Measurements from ENCODE around the gene PDE6G.

DNA sequence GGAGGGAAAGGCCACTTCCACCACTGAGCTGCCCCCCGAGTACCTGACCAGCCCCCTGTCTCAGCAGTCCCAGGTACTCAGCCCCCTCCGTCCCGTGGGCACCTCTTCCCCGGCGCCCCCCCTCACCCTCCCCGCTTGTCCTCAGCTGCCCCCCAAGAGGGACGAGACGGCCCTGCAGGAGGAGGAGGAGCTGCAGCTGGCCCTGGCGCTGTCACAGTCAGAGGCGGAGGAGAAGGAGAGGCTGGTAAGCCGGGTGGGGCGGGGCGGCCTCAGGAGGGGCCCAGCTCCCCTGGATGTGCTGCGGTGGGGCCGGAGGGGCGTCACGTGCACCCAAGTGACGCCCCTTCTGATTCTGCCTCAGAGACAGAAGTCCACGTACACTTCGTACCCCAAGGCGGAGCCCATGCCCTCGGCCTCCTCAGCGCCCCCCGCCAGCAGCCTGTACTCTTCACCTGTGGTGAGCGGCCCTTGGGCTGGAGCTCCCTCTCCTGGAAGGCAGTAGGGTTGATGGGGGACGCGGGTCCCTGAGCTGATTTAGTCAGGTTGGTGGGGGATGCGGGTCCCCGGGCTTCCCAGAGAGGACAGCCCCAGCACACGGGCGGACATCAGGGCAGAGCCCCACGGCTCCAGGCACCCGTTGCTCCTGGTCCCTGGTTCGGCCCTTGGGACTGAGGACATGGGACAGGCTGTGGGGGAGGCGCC, 37.3 kb upstream of the PDE6G start:
- TF ChIP-seq, protein P1, sequence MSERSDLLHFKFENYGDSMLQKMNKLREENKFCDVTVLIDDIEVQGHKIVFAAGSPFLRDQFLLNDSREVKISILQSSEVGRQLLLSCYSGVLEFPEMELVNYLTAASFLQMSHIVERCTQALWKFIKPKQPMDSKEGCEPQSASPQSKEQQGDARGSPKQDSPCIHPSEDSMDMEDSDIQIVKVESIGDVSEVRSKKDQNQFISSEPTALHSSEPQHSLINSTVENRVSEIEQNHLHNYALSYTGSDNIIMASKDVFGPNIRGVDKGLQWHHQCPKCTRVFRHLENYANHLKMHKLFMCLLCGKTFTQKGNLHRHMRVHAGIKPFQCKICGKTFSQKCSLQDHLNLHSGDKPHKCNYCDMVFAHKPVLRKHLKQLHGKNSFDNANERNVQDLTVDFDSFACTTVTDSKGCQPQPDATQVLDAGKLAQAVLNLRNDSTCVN (CRISPR knock-in tag; IDR thresholded peaks at IDR 0.05; ENCODE audit: borderline replicate concordance), result no peak
- TF ChIP-seq NR2C2 (CRISPR knock-in tag; IDR thresholded peaks at IDR 0.05; ENCODE audit: borderline replicate concordance), result no peak
- TF ChIP-seq, protein P2, sequence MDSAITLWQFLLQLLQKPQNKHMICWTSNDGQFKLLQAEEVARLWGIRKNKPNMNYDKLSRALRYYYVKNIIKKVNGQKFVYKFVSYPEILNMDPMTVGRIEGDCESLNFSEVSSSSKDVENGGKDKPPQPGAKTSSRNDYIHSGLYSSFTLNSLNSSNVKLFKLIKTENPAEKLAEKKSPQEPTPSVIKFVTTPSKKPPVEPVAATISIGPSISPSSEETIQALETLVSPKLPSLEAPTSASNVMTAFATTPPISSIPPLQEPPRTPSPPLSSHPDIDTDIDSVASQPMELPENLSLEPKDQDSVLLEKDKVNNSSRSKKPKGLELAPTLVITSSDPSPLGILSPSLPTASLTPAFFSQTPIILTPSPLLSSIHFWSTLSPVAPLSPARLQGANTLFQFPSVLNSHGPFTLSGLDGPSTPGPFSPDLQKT (CRISPR knock-in tag; IDR thresholded peaks at IDR 0.05; ENCODE audit: borderline replicate concordance), result no peak
- no peak for TF ChIP-seq POLR2A (IDR thresholded peaks at IDR 0.05; ENCODE audit: insufficient read depth in 1 of 2, low read depth in 2 of 2, low read length in 2 of 2)
- TF ChIP-seq, protein P3, sequence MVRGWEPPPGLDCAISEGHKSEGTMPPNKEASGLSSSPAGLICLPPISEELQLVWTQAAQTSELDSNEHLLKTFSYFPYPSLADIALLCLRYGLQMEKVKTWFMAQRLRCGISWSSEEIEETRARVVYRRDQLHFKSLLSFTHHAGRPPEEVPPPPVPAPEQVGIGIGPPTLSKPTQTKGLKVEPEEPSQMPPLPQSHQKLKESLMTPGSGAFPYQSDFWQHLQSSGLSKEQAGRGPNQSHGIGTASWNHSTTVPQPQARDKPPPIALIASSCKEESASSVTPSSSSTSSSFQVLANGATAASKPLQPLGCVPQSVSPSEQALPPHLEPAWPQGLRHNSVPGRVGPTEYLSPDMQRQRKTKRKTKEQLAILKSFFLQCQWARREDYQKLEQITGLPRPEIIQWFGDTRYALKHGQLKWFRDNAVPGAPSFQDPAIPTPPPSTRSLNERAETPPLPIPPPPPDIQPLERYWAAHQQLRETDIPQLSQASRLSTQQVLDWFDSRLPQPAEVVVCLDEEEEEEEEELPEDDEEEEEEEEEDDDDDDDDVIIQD (CRISPR knock-in tag; IDR thresholded peaks at IDR 0.05; ENCODE audit: low read depth), result no peak
- TF ChIP-seq ZNF615 (CRISPR knock-in tag; IDR thresholded peaks at IDR 0.05; ENCODE audit: borderline replicate concordance), result no peak
- TF ChIP-seq PCBP1 (IDR thresholded peaks at IDR 0.05; ENCODE audit: borderline replicate concordance, low read depth, low read length), result 0 out of 2 replicates have a peak, but pooled peaks have one; percentile 35
- TF ChIP-seq SUZ12 (IDR thresholded peaks at IDR 0.05; ENCODE audit: low read depth, low read length), result no peak
- no peak for TF ChIP-seq MYC (CRISPR knock-in tag; IDR thresholded peaks at IDR 0.05; ENCODE audit: borderline replicate concordance)
- TF ChIP-seq, protein P4, sequence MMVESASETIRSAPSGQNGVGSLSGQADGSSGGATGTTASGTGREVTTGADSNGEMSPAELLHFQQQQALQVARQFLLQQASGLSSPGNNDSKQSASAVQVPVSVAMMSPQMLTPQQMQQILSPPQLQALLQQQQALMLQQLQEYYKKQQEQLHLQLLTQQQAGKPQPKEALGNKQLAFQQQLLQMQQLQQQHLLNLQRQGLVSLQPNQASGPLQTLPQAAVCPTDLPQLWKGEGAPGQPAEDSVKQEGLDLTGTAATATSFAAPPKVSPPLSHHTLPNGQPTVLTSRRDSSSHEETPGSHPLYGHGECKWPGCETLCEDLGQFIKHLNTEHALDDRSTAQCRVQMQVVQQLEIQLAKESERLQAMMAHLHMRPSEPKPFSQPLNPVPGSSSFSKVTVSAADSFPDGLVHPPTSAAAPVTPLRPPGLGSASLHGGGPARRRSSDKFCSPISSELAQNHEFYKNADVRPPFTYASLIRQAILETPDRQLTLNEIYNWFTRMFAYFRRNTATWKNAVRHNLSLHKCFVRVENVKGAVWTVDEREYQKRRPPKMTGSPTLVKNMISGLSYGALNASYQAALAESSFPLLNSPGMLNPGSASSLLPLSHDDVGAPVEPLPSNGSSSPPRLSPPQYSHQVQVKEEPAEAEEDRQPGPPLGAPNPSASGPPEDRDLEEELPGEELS (CRISPR knock-in tag; IDR thresholded peaks at IDR 0.05), result no peak
